ENCODE results near the gene MARCHF3.

Gene MARCHF3

GRCh38 chr5:126936775-126937418 lies 93.5 kb downstream of the MARCHF3 start:
- Histone ChIP-seq H3K9ac (ENCODE audit: low read length) (no peak overlapping the region), H3K4me2 (ENCODE audit: low read length) (no peak overlapping the region)
- WGBS (ENCODE audit: extremely low coverage, insufficient coverage, insufficient read length): no CpG with 5 or more reads among the region's 4 CpGs

GRCh38 chr5:126931963-126932660 lies 98.2 kb downstream of the MARCHF3 start:
- Histone ChIP-seq H3K4me2 (ENCODE audit: low read length) (no peak overlapping the region), H3K79me2 (ENCODE audit: control insufficient read depth, insufficient read depth, low read length, poor library complexity) (no peaks in the 10 kb centered on the region), H2BK5ac (ENCODE audit: low read depth, low read length, poor library complexity) (no peak overlapping the region), H3K23ac (ENCODE audit: low read length) (no peak overlapping the region), H3K4me1 (ENCODE audit: control insufficient read depth in 1 of 2, insufficient read depth in 2 of 2, low read length in 2 of 2) (no peaks in the 10 kb centered on the region), H2BK120ac (ENCODE audit: insufficient read depth, low read length, poor library complexity) (no peak overlapping the region), H4K8ac (ENCODE audit: low read depth, low read length) (no peak overlapping the region), H3K4me3 (ENCODE audit: low read depth, low read length) (no peak overlapping the region), H3K9ac (ENCODE audit: low read length) (no peak overlapping the region), H2BK12ac (ENCODE audit: low read length) (no peak overlapping the region), H3K18ac (ENCODE audit: low read length) (no peak overlapping the region), H3K27ac (ENCODE audit: low read depth, low read length) (no peak overlapping the region), H2AFZ (ENCODE audit: insufficient read depth, low read length, poor library complexity) (no peak overlapping the region), H4K91ac (ENCODE audit: low read depth, low read length) (no peak overlapping the region), H3K36me3 (ENCODE audit: control insufficient read depth in 1 of 2, insufficient read depth in 2 of 2, low read length in 2 of 2) (no peaks in the 10 kb centered on the region), H3K4ac (ENCODE audit: low read depth, low read length) (no peak overlapping the region), H3K9me3 (ENCODE audit: insufficient read depth, low read depth, low read length) (no peaks in the 10 kb centered on the region), H2AK5ac (ENCODE audit: low read length) (no peak overlapping the region), H3K79me1 (ENCODE audit: low read length) (no peaks in the 10 kb centered on the region), H3K14ac (ENCODE audit: low read length) (no peak overlapping the region), H3K27me3 (ENCODE audit: insufficient read depth, low read length) (no peaks in the 10 kb centered on the region), H4K12ac (ENCODE audit: low read depth, low read length) (no peak overlapping the region)
- DNase-seq: no peak
- no CpG with 5 or more reads among the region's 3 CpGs for WGBS (ENCODE audit: extremely low coverage, insufficient coverage, insufficient read length)

More at GRCh38 chr5:126936775-126937418, 93.5 kb downstream of the MARCHF3 start:
- Histone ChIP-seq H4K91ac (ENCODE audit: low read depth, low read length) (no peak overlapping the region), H3K9me3 (ENCODE audit: insufficient read depth, low read depth, low read length) (no peaks in the 10 kb centered on the region), H2AFZ (ENCODE audit: insufficient read depth, low read length, poor library complexity) (no peak overlapping the region), H2BK12ac (ENCODE audit: low read length) (no peak overlapping the region), H2BK5ac (ENCODE audit: low read depth, low read length, poor library complexity) (no peak overlapping the region), H3K36me3 (ENCODE audit: control insufficient read depth in 1 of 2, insufficient read depth in 2 of 2, low read length in 2 of 2) (no peaks in the 10 kb centered on the region), H3K79me2 (ENCODE audit: control insufficient read depth, insufficient read depth, low read length, poor library complexity) (no peaks in the 10 kb centered on the region), H3K27ac (ENCODE audit: low read depth, low read length) (no peak overlapping the region), H3K4me3 (ENCODE audit: low read depth, low read length) (no peak overlapping the region), H4K8ac (ENCODE audit: low read depth, low read length) (no peak overlapping the region), H2BK120ac (ENCODE audit: insufficient read depth, low read length, poor library complexity) (no peak overlapping the region), H3K27me3 (ENCODE audit: insufficient read depth, low read length) (no peaks in the 10 kb centered on the region), H3K23ac (ENCODE audit: low read length) (no peak overlapping the region), H4K12ac (ENCODE audit: low read depth, low read length) (no peak overlapping the region), H3K4me1 (ENCODE audit: control insufficient read depth in 1 of 2, insufficient read depth in 2 of 2, low read length in 2 of 2) (peaks cover 0 to 2% of the 10 kb centered on the region in 2 experiments), H3K79me1 (ENCODE audit: low read length) (no peaks in the 10 kb centered on the region), H3K18ac (ENCODE audit: low read length) (no peak overlapping the region), H3K4ac (ENCODE audit: low read depth, low read length) (no peak overlapping the region), H3K14ac (ENCODE audit: low read length) (no peak overlapping the region), H2AK5ac (ENCODE audit: low read length) (no peak overlapping the region)
- DNase-seq: no peak

GRCh38 chr5:126928041-126928440 lies 102.3 kb downstream of the MARCHF3 start:
- H3K14ac ChIP-seq (ENCODE audit: low read length): no peak overlapping the region
- H3K18ac ChIP-seq (ENCODE audit: low read length): no peak overlapping the region
- no peaks in the 10 kb centered on the region for H3K36me3 ChIP-seq (ENCODE audit: control insufficient read depth in 1 of 2, insufficient read depth in 2 of 2, low read length in 2 of 2)
- no peaks in the 10 kb centered on the region for H3K9me3 ChIP-seq (ENCODE audit: insufficient read depth, low read depth, low read length)
- no peak overlapping the region for H3K4me3 ChIP-seq (ENCODE audit: low read depth, low read length)
- H2AFZ ChIP-seq (ENCODE audit: insufficient read depth, low read length, poor library complexity): no peak overlapping the region
- H2BK5ac ChIP-seq (ENCODE audit: low read depth, low read length, poor library complexity): no peak overlapping the region
- no CpG with 5 or more reads among the region's 3 CpGs for WGBS (ENCODE audit: extremely low coverage, insufficient coverage, insufficient read length)
- H3K4me2 ChIP-seq (ENCODE audit: low read length): no peak overlapping the region
- no peak overlapping the region for H3K4ac ChIP-seq (ENCODE audit: low read depth, low read length)
- DNase-seq: no peak
- H3K79me1 ChIP-seq (ENCODE audit: low read length): no peaks in the 10 kb centered on the region
- no peaks in the 10 kb centered on the region for H3K79me2 ChIP-seq (ENCODE audit: control insufficient read depth, insufficient read depth, low read length, poor library complexity)
- no peaks in the 10 kb centered on the region for H3K4me1 ChIP-seq (ENCODE audit: control insufficient read depth in 1 of 2, insufficient read depth in 2 of 2, low read length in 2 of 2)
- no peak overlapping the region for H4K91ac ChIP-seq (ENCODE audit: low read depth, low read length)
- H3K27ac ChIP-seq (ENCODE audit: low read depth, low read length): no peak overlapping the region
- H2BK120ac ChIP-seq (ENCODE audit: insufficient read depth, low read length, poor library complexity): no peak overlapping the region
- H4K12ac ChIP-seq (ENCODE audit: low read depth, low read length): no peak overlapping the region
- H2BK12ac ChIP-seq (ENCODE audit: low read length): no peak overlapping the region
- H4K8ac ChIP-seq (ENCODE audit: low read depth, low read length): no peak overlapping the region
- no peak overlapping the region for H2AK5ac ChIP-seq (ENCODE audit: low read length)
- H3K9ac ChIP-seq (ENCODE audit: low read length): no peak overlapping the region
- no peaks in the 10 kb centered on the region for H3K27me3 ChIP-seq (ENCODE audit: insufficient read depth, low read length)
- H3K23ac ChIP-seq (ENCODE audit: low read length): no peak overlapping the region

GRCh38 chr5:126927429-126927828 lies 102.9 kb downstream of the MARCHF3 start:
- H3K18ac ChIP-seq (ENCODE audit: low read length): no peak overlapping the region
- H2AK5ac ChIP-seq (ENCODE audit: low read length): no peak overlapping the region
- H3K4ac ChIP-seq (ENCODE audit: low read depth, low read length): no peak overlapping the region
- no peak for DNase-seq
- H2BK120ac ChIP-seq (ENCODE audit: insufficient read depth, low read length, poor library complexity): no peak overlapping the region
- H3K14ac ChIP-seq (ENCODE audit: low read length): no peak overlapping the region
- no peaks in the 10 kb centered on the region for H3K27me3 ChIP-seq (ENCODE audit: insufficient read depth, low read length)
- H3K27ac ChIP-seq (ENCODE audit: low read depth, low read length): no peak overlapping the region
- H2AFZ ChIP-seq (ENCODE audit: insufficient read depth, low read length, poor library complexity): no peak overlapping the region
- no peaks in the 10 kb centered on the region for H3K4me1 ChIP-seq (ENCODE audit: control insufficient read depth in 1 of 2, insufficient read depth in 2 of 2, low read length in 2 of 2)
- no peaks in the 10 kb centered on the region for H3K79me2 ChIP-seq (ENCODE audit: control insufficient read depth, insufficient read depth, low read length, poor library complexity)
- H3K4me2 ChIP-seq (ENCODE audit: low read length): no peak overlapping the region
- H3K9me3 ChIP-seq (ENCODE audit: insufficient read depth, low read depth, low read length): no peaks in the 10 kb centered on the region
- H3K36me3 ChIP-seq (ENCODE audit: control insufficient read depth in 1 of 2, insufficient read depth in 2 of 2, low read length in 2 of 2): no peaks in the 10 kb centered on the region
- H2BK12ac ChIP-seq (ENCODE audit: low read length): no peak overlapping the region
- no peak overlapping the region for H3K4me3 ChIP-seq (ENCODE audit: low read depth, low read length)
- no peaks in the 10 kb centered on the region for H3K79me1 ChIP-seq (ENCODE audit: low read length)
- no peak overlapping the region for H4K91ac ChIP-seq (ENCODE audit: low read depth, low read length)
- no CpG with 5 or more reads among the region's 1 CpG for WGBS (ENCODE audit: extremely low coverage, insufficient coverage, insufficient read length)
- no peak overlapping the region for H3K23ac ChIP-seq (ENCODE audit: low read length)
- H4K12ac ChIP-seq (ENCODE audit: low read depth, low read length): no peak overlapping the region
- H3K9ac ChIP-seq (ENCODE audit: low read length): no peak overlapping the region
- no peak overlapping the region for H4K8ac ChIP-seq (ENCODE audit: low read depth, low read length)
- no peak overlapping the region for H2BK5ac ChIP-seq (ENCODE audit: low read depth, low read length, poor library complexity)
